ENCODE results near the gene NEK7.

The NEK7 gene

GRCh38 chr1:198174297-198174696, 17.5 kb downstream of the NEK7 start:
- in situ Hi-C loops (cut with HindIII; ENCODE audit: low sequenced_read_pairs), result no loop called here
- H3K4me3 ChIP-seq (ENCODE audit: low read depth, low read length), result no peak overlapping the region
- no peak for TF ChIP-seq CTCF (IDR thresholded peaks at IDR 0.05; ENCODE audit: low read depth, low read length, missing control alignments)
- DNase-seq (ENCODE audit: low read depth), result no peak

GRCh38 chr1:198175423-198176170, 18.8 kb downstream of the NEK7 start:
- in situ Hi-C loops (cut with HindIII; ENCODE audit: low sequenced_read_pairs), result no loop called here
- no peak overlapping the region for H3K4me3 ChIP-seq (ENCODE audit: low read depth, low read length)
- DNase-seq (ENCODE audit: low read depth), result no peak
- no peak for TF ChIP-seq CTCF (IDR thresholded peaks at IDR 0.05; ENCODE audit: low read depth, low read length, missing control alignments)

GRCh38 chr1:198176179-198176578, 19.4 kb downstream of the NEK7 start:
- in situ Hi-C loops (cut with HindIII; ENCODE audit: low sequenced_read_pairs), result no loop called here
- DNase-seq (ENCODE audit: low read depth), result no peak
- TF ChIP-seq CTCF (IDR thresholded peaks at IDR 0.05; ENCODE audit: low read depth, low read length, missing control alignments), result no peak
- H3K4me3 ChIP-seq (ENCODE audit: low read depth, low read length), result no peak overlapping the region

- DNase-seq (ENCODE audit: low read depth), result no peak
- no peak overlapping the region for H3K4me3 ChIP-seq (ENCODE audit: low read depth, low read length)
- in situ Hi-C loops (cut with HindIII; ENCODE audit: low sequenced_read_pairs), result no loop called here
- no peak for TF ChIP-seq CTCF (IDR thresholded peaks at IDR 0.05; ENCODE audit: low read depth, low read length, missing control alignments)
Measured at GRCh38 chr1:198177546-198177945, 20.7 kb downstream of the NEK7 start.

GRCh38 chr1:198178615-198179014, 21.8 kb downstream of the NEK7 start:
- no peak for DNase-seq (ENCODE audit: low read depth)
- in situ Hi-C loops (cut with HindIII; ENCODE audit: low sequenced_read_pairs), result no loop called here
- TF ChIP-seq CTCF (IDR thresholded peaks at IDR 0.05; ENCODE audit: low read depth, low read length, missing control alignments), result no peak
- H3K4me3 ChIP-seq (ENCODE audit: low read depth, low read length), result no peak overlapping the region

GRCh38 chr1:198179556-198179981, 22.8 kb downstream of the NEK7 start:
- no peak for TF ChIP-seq CTCF (IDR thresholded peaks at IDR 0.05; ENCODE audit: low read depth, low read length, missing control alignments)
- in situ Hi-C loops (cut with HindIII; ENCODE audit: low sequenced_read_pairs), result no loop called here
- H3K4me3 ChIP-seq (ENCODE audit: low read depth, low read length), result no peak overlapping the region
- peak; percentile 78 for DNase-seq (ENCODE audit: low read depth)
